Thoracic aorta (tissue), 2 donors: Measurements from ENCODE around the gene KRTAP9-1. TPM values are rescaled to one million over a fixed set of nuclear protein-coding genes. Genes with fewer than 3 reads are reported as not detected.

Source experiments
- total RNA-seq, 2 donors: library from RNA; depleted of rRNA; stranded (reverse); fragments of >200 nt; gene quantifications; one replicate each; pipeline versions ENCODE4 v1.1.0 to v1.2.3, GENCODE V29; 2016

KRTAP9-1 gene
- total RNA-seq, 2 donors from 2014 or later: not detected

Other genes starting within 250 kb of the KRTAP9-1 start
- gene KRT39, start 222.9 kb upstream of the KRTAP9-1 start, total RNA-seq: not detected
- not detected for gene KRT40, start 205.6 kb upstream of the KRTAP9-1 start, total RNA-seq
- gene KRTAP3-3, start 195.7 kb upstream of the KRTAP9-1 start, total RNA-seq: not detected
- gene KRTAP3-2, start 190.0 kb upstream of the KRTAP9-1 start, total RNA-seq: not detected
- gene KRTAP3-1, start 180.8 kb upstream of the KRTAP9-1 start, total RNA-seq: not detected
- not detected for gene KRTAP1-5, start 162.7 kb upstream of the KRTAP9-1 start, total RNA-seq
- gene KRTAP1-4, start 159.7 kb upstream of the KRTAP9-1 start, total RNA-seq: not detected
- not detected for gene KRTAP1-3, start 155.0 kb upstream of the KRTAP9-1 start, total RNA-seq
- gene KRTAP1-1, start 148.4 kb upstream of the KRTAP9-1 start, total RNA-seq: not detected
- not detected for gene KRTAP2-1, start 142.6 kb upstream of the KRTAP9-1 start, total RNA-seq
- not detected for gene KRTAP2-2, start 134.7 kb upstream of the KRTAP9-1 start, total RNA-seq
- gene KRTAP2-3, start 129.8 kb upstream of the KRTAP9-1 start, total RNA-seq: not detected
- not detected for gene KRTAP2-4, start 124.0 kb upstream of the KRTAP9-1 start, total RNA-seq
- gene KRTAP4-7, start 105.7 kb upstream of the KRTAP9-1 start, total RNA-seq: not detected
- not detected for gene KRTAP4-8, start 91.7 kb upstream of the KRTAP9-1 start, total RNA-seq
- not detected for gene KRTAP4-16, start 87.7 kb upstream of the KRTAP9-1 start, total RNA-seq
- gene KRTAP4-9, start 84.5 kb upstream of the KRTAP9-1 start, total RNA-seq: not detected
- not detected for gene KRTAP4-11, start 71.5 kb upstream of the KRTAP9-1 start, total RNA-seq
- not detected for gene KRTAP4-12, start 65.7 kb upstream of the KRTAP9-1 start, total RNA-seq
- gene KRTAP4-6, start 49.3 kb upstream of the KRTAP9-1 start, total RNA-seq: not detected
- not detected for gene KRTAP4-5, start 40.1 kb upstream of the KRTAP9-1 start, total RNA-seq
- not detected for gene KRTAP4-4, start 29.1 kb upstream of the KRTAP9-1 start, total RNA-seq
- not detected for gene KRTAP4-3, start 21.7 kb upstream of the KRTAP9-1 start, total RNA-seq
- not detected for gene KRTAP4-2, start 11.7 kb upstream of the KRTAP9-1 start, total RNA-seq
- gene KRTAP4-1, start 5.0 kb upstream of the KRTAP9-1 start, total RNA-seq: not detected
- gene KRTAP9-2, start 36.8 kb downstream of the KRTAP9-1 start, total RNA-seq: not detected
- gene KRTAP9-3, start 42.6 kb downstream of the KRTAP9-1 start, total RNA-seq: not detected
- not detected for gene KRTAP9-8, start 48.1 kb downstream of the KRTAP9-1 start, total RNA-seq
- not detected for gene KRTAP9-4, start 59.8 kb downstream of the KRTAP9-1 start, total RNA-seq
- not detected for gene KRTAP9-9, start 65.5 kb downstream of the KRTAP9-1 start, total RNA-seq
- gene KRTAP9-6, start 75.5 kb downstream of the KRTAP9-1 start, total RNA-seq: not detected
- gene KRTAP9-7, start 85.8 kb downstream of the KRTAP9-1 start, total RNA-seq: not detected
- gene KRTAP29-1, start 113.0 kb downstream of the KRTAP9-1 start, total RNA-seq: not detected
- gene KRTAP16-1, start 119.4 kb downstream of the KRTAP9-1 start, total RNA-seq: not detected
- not detected for gene KRTAP17-1, start 125.8 kb downstream of the KRTAP9-1 start, total RNA-seq
- gene KRT33A, start 160.9 kb downstream of the KRTAP9-1 start, total RNA-seq: not detected
- not detected for gene KRT33B, start 179.9 kb downstream of the KRTAP9-1 start, total RNA-seq
- gene KRT34, start 192.4 kb downstream of the KRTAP9-1 start, total RNA-seq: not detected
- not detected for gene KRT31, start 207.7 kb downstream of the KRTAP9-1 start, total RNA-seq
- gene KRT37, start 234.7 kb downstream of the KRTAP9-1 start, total RNA-seq: not detected